Fibroblast of skin of left quadriceps (primary cell): Measurements from ENCODE around the gene RASA3.
A peak's percentile ranks its signal among the peaks of the same experiment; 100 is the strongest.

Experiments used
- DNase-seq, 2 experiments: peaks; one replicate each; pipeline ENCODE4 v3.0.0-alpha.2; 2013; ENCODE audit warnings: low read depth in 2 of 2

Gene RASA3

GRCh38 chr13:113981611-113982295 is 150.7 kb downstream of the RASA3 start:
- no peak for DNase-seq

GRCh38 chr13:113981194-113981605 is 151.2 kb downstream of the RASA3 start:
- no peak for DNase-seq

GRCh38 chr13:113980489-113981064 is 151.8 kb downstream of the RASA3 start:
- DNase-seq: no peak

- no peak for DNase-seq
These were observed 152.5 kb downstream of the RASA3 start for GRCh38 chr13:113979791-113980471.

GRCh38 chr13:113978741-113979481 is 153.5 kb downstream of the RASA3 start:
- DNase-seq: no peak

- no peak for DNase-seq
These were observed 154.4 kb downstream of the RASA3 start for GRCh38 chr13:113977976-113978375.

GRCh38 chr13:113976711-113977684 is 155.4 kb downstream of the RASA3 start:
- DNase-seq: peak; percentile 50 to 55

- no peak for DNase-seq
These were observed 157.0 kb downstream of the RASA3 start for GRCh38 chr13:113975416-113975815.

GRCh38 chr13:113974304-113975281 is 157.8 kb downstream of the RASA3 start:
- no peak for DNase-seq

- no peak for DNase-seq
These were observed 158.9 kb downstream of the RASA3 start, which contains the start of gene C13orf46 for GRCh38 chr13:113973218-113974164. TSS of gene C13orf46 (minus strand) at chr13:113974076. CDS start at chr13:113973997, 79 bp downstream.

- no peak for DNase-seq
These were observed 159.8 kb downstream of the RASA3 start for GRCh38 chr13:113972451-113973217.

- DNase-seq: no peak
These were observed 160.8 kb downstream of the RASA3 start for GRCh38 chr13:113971471-113972231.

- peak in 1 of 2 experiments; percentile 4 for DNase-seq
These were observed 161.5 kb downstream of the RASA3 start for GRCh38 chr13:113970810-113971470.

- no peak for DNase-seq
These were observed 162.3 kb downstream of the RASA3 start for GRCh38 chr13:113969973-113970611.

GRCh38 chr13:113969311-113969972 is 163.0 kb downstream of the RASA3 start:
- DNase-seq: no peak
